Measurements from ENCODE around the gene FGFR2. TPM values are rescaled to one million over a fixed set of nuclear protein-coding genes. Genes with fewer than 3 reads are reported as not detected.

The FGFR2 gene
- polyA plus RNA-seq, 1 of the 3 experiments (the other 2 are of a cell fraction): 0.02 TPM

GRCh38 chr10:121624836-121625486 lies 26.7 kb upstream of the FGFR2 start:
- Histone ChIP-seq H3K4me2 (no peak overlapping the region), H3K27me3 (ENCODE audit: insufficient read depth) (no peaks in the 10 kb centered on the region), H3K4me1 (ENCODE audit: control insufficient read depth in 1 of 2, insufficient read depth in 2 of 2, low read depth in 1 of 2, low read length in 1 of 2) (peaks cover 0 to 5% of the 10 kb centered on the region in 2 experiments; a peak in 1 of 4 replicates), H3F3A (replicated peaks; ENCODE audit: insufficient read depth) (no peaks in the 10 kb centered on the region), H4K20me1 (ENCODE audit: insufficient read depth) (no peaks in the 10 kb centered on the region), H3K9me2 (no peaks in the 10 kb centered on the region), H3K27ac (ENCODE audit: low read depth in 2 of 2, low read length in 1 of 2) (no peak overlapping the region), H3K4me3 (ENCODE audit: low read depth in 2 of 2, low read length in 1 of 2) (no peak overlapping the region), H3K36me3 (replicated peaks in 1 of 2; ENCODE audit: control insufficient read depth in 1 of 2, insufficient read depth in 2 of 2, low read length in 1 of 2) (no peaks in the 10 kb centered on the region), H3K79me2 (ENCODE audit: insufficient read depth) (no peaks in the 10 kb centered on the region), H3K9ac (no peak overlapping the region), H2AFZ (ENCODE audit: low read depth) (no peak overlapping the region), H3K9me3 (no peaks in the 10 kb centered on the region)
- no peak for TF ChIP-seq SMC3 (IDR thresholded peaks at IDR 0.05; ENCODE audit: low read depth, low read length)
- TF ChIP-seq YY1 (IDR thresholded peaks at IDR 0.05; ENCODE audit: low read depth): no peak
- TF ChIP-seq USF1 (IDR thresholded peaks at IDR 0.05; ENCODE audit: borderline replicate concordance, low read depth): no peak
- TF ChIP-seq, protein P1, sequence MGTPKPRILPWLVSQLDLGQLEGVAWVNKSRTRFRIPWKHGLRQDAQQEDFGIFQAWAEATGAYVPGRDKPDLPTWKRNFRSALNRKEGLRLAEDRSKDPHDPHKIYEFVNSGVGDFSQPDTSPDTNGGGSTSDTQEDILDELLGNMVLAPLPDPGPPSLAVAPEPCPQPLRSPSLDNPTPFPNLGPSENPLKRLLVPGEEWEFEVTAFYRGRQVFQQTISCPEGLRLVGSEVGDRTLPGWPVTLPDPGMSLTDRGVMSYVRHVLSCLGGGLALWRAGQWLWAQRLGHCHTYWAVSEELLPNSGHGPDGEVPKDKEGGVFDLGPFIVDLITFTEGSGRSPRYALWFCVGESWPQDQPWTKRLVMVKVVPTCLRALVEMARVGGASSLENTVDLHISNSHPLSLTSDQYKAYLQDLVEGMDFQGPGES (IDR thresholded peaks at IDR 0.05; ENCODE audit: low read depth, low read length): no peak
- TF ChIP-seq GABPA (IDR thresholded peaks at IDR 0.05; ENCODE audit: low read depth): no peak
- TF ChIP-seq RCOR1 (IDR thresholded peaks at IDR 0.05; ENCODE audit: low read length): no peak
- TF ChIP-seq FOSL2 (IDR thresholded peaks at IDR 0.05; ENCODE audit: borderline replicate concordance, low read depth): no peak
- TF ChIP-seq ELF1 (IDR thresholded peaks at IDR 0.05): no peak
- TF ChIP-seq ZBTB33 (IDR thresholded peaks at IDR 0.05; ENCODE audit: borderline replicate concordance, low read depth): no peak
- TF ChIP-seq RFX5 (IDR thresholded peaks at IDR 0.05; ENCODE audit: low read length): no peak
- no peak for TF ChIP-seq TCF12 (IDR thresholded peaks at IDR 0.05)
- TF ChIP-seq EP300 (IDR thresholded peaks at IDR 0.05; ENCODE audit: borderline replicate concordance in 1 of 2, low read depth in 1 of 2, low read length in 1 of 2): no peak
- WGBS (ENCODE audit: low lambda C conversion rate): 45% methylated on average over 11 of the region's 11 CpGs
- no peak for DNase-seq
- POLR2A ChIA-PET: interaction anchor here (0.6 to 2.1 kb wide), 2 partner anchors 43 to 336 kb away, joined by 5 to 10 read pairs; no protein-coding TSS in a partner anchor
- CTCF ChIA-PET: interaction anchor here (0.6 to 5.4 kb wide), 10 partner anchors 9 to 276 kb away, joined by 3 to 54 read pairs (median 4); partner anchors contain the start of gene FGFR2

- Histone ChIP-seq H3F3A (replicated peaks; ENCODE audit: insufficient read depth) (no peaks in the 10 kb centered on the region), H3K27ac (ENCODE audit: low read depth in 2 of 2, low read length in 1 of 2) (no peak overlapping the region), H3K27me3 (ENCODE audit: insufficient read depth) (no peaks in the 10 kb centered on the region), H2AFZ (ENCODE audit: low read depth) (no peak overlapping the region), H3K79me2 (ENCODE audit: insufficient read depth) (no peaks in the 10 kb centered on the region), H4K20me1 (ENCODE audit: insufficient read depth) (no peaks in the 10 kb centered on the region), H3K4me2 (no peak overlapping the region), H3K9me3 (no peaks in the 10 kb centered on the region), H3K36me3 (replicated peaks in 1 of 2; ENCODE audit: control insufficient read depth in 1 of 2, insufficient read depth in 2 of 2, low read length in 1 of 2) (no peaks in the 10 kb centered on the region), H3K4me1 (ENCODE audit: control insufficient read depth in 1 of 2, insufficient read depth in 2 of 2, low read depth in 1 of 2, low read length in 1 of 2) (no peaks in the 10 kb centered on the region; a peak in 1 of 4 replicates), H3K4me3 (ENCODE audit: low read depth in 2 of 2, low read length in 1 of 2) (no peak overlapping the region), H3K9me2 (no peaks in the 10 kb centered on the region), H3K9ac (no peak overlapping the region)
- ChIA-PET CTCF (interaction anchor here (0.6 to 2.8 kb wide), 3 partner anchors 10 to 44 kb away, joined by 3 to 21 read pairs (median 3); no protein-coding TSS in a partner anchor), POLR2A (no interaction called here)
- WGBS (ENCODE audit: low lambda C conversion rate): 29% methylated on average over 2 of the region's 2 CpGs
- DNase-seq: no peak
- TF ChIP-seq EP300 (IDR thresholded peaks at IDR 0.05; ENCODE audit: borderline replicate concordance in 1 of 2, low read depth in 1 of 2, low read length in 1 of 2): no peak
- no peak for TF ChIP-seq USF2 (IDR thresholded peaks at IDR 0.05; ENCODE audit: borderline replicate concordance, low read depth, low read length)
- TF ChIP-seq, protein P2, sequence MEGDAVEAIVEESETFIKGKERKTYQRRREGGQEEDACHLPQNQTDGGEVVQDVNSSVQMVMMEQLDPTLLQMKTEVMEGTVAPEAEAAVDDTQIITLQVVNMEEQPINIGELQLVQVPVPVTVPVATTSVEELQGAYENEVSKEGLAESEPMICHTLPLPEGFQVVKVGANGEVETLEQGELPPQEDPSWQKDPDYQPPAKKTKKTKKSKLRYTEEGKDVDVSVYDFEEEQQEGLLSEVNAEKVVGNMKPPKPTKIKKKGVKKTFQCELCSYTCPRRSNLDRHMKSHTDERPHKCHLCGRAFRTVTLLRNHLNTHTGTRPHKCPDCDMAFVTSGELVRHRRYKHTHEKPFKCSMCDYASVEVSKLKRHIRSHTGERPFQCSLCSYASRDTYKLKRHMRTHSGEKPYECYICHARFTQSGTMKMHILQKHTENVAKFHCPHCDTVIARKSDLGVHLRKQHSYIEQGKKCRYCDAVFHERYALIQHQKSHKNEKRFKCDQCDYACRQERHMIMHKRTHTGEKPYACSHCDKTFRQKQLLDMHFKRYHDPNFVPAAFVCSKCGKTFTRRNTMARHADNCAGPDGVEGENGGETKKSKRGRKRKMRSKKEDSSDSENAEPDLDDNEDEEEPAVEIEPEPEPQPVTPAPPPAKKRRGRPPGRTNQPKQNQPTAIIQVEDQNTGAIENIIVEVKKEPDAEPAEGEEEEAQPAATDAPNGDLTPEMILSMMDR (IDR thresholded peaks at IDR 0.05): no peak
- TF ChIP-seq RAD21 (IDR thresholded peaks at IDR 0.05; ENCODE audit: low read length): no peak
- TF ChIP-seq, protein P3, sequence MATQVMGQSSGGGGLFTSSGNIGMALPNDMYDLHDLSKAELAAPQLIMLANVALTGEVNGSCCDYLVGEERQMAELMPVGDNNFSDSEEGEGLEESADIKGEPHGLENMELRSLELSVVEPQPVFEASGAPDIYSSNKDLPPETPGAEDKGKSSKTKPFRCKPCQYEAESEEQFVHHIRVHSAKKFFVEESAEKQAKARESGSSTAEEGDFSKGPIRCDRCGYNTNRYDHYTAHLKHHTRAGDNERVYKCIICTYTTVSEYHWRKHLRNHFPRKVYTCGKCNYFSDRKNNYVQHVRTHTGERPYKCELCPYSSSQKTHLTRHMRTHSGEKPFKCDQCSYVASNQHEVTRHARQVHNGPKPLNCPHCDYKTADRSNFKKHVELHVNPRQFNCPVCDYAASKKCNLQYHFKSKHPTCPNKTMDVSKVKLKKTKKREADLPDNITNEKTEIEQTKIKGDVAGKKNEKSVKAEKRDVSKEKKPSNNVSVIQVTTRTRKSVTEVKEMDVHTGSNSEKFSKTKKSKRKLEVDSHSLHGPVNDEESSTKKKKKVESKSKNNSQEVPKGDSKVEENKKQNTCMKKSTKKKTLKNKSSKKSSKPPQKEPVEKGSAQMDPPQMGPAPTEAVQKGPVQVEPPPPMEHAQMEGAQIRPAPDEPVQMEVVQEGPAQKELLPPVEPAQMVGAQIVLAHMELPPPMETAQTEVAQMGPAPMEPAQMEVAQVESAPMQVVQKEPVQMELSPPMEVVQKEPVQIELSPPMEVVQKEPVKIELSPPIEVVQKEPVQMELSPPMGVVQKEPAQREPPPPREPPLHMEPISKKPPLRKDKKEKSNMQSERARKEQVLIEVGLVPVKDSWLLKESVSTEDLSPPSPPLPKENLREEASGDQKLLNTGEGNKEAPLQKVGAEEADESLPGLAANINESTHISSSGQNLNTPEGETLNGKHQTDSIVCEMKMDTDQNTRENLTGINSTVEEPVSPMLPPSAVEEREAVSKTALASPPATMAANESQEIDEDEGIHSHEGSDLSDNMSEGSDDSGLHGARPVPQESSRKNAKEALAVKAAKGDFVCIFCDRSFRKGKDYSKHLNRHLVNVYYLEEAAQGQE (IDR thresholded peaks at IDR 0.05; ENCODE audit: low read depth, low read length): no peak
- TF ChIP-seq RFX5 (IDR thresholded peaks at IDR 0.05; ENCODE audit: low read length): no peak
These were observed 20.7 kb upstream of the FGFR2 start for GRCh38 chr10:121618906-121619305.

Data from SK-N-SH (cell line).